Loucy (cell line): ENCODE results near the gene CLEC18B.

Source experiments
- H2AFZ ChIP-seq: fragments of 200-600 bp; sonication (generic); 2 replicates; pipeline ENCODE4 v1.6.0; 2016; ENCODE audit warnings: antibody characterized with exemption, mild to moderate bottlenecking, low read length, moderate library complexity
- H3F3A ChIP-seq: fragments of 200-600 bp; 2 replicates; pipeline ENCODE4 v1.6.0; 2016; ENCODE audit warnings: antibody characterized with exemption, low read depth, mild to moderate bottlenecking
- H3K27me3 ChIP-seq: fragments of 200-600 bp; sonication (generic); 2 replicates; pipeline ENCODE4 v1.6.1; 2014; ENCODE audit warnings: low read length, mild to moderate bottlenecking; ENCODE audit not compliant: insufficient read depth, poor library complexity, severe bottlenecking
- H3K36me3 ChIP-seq: fragments of 200-600 bp; sonication (generic); 2 replicates; pipeline ENCODE4 v1.6.1; 2016; ENCODE audit warnings: low read length; ENCODE audit not compliant: insufficient read depth
- H3K4me1 ChIP-seq: fragments of 200-600 bp; sonication (generic); 2 replicates; pipeline ENCODE4 v1.5.1; 2014; ENCODE audit warnings: low read length, mild to moderate bottlenecking; ENCODE audit not compliant: insufficient read depth, poor library complexity, severe bottlenecking
- H3K4me2 ChIP-seq: fragments of 200-600 bp; sonication (generic); 2 replicates; pipeline ENCODE4 v1.6.0; 2014; ENCODE audit warnings: antibody characterized with exemption, low read length, low read depth, mild to moderate bottlenecking; ENCODE audit not compliant: poor library complexity, severe bottlenecking
- H3K4me3 ChIP-seq: fragments of 200-600 bp; sonication (generic); 2 replicates; pipeline ENCODE4 v1.5.1; 2014; ENCODE audit warnings: low read length, mild to moderate bottlenecking, mixed read lengths; ENCODE audit not compliant: poor library complexity, severe bottlenecking
- H3K79me2 ChIP-seq: fragments of 200-600 bp; sonication (generic); 2 replicates; pipeline ENCODE4 v1.6.1; 2014; ENCODE audit warnings: low read length; ENCODE audit not compliant: insufficient read depth
- H3K9ac ChIP-seq: fragments of 200-600 bp; sonication (generic); 2 replicates; pipeline ENCODE4 v1.6.0; 2014; ENCODE audit warnings: mild to moderate bottlenecking, low read depth, low read length, moderate library complexity; ENCODE audit not compliant: poor library complexity, severe bottlenecking
- H3K9me2 ChIP-seq: fragments of 200-600 bp; sonication (generic); replicated peaks from 2 replicates; pipeline ENCODE4 v1.6.1; 2016; ENCODE audit warnings: low read depth, low read length, mixed read lengths
- H3K9me3 ChIP-seq: fragments of 200-600 bp; sonication (generic); 2 replicates; pipeline ENCODE4 v1.6.1; 2014; ENCODE audit warnings: mild to moderate bottlenecking, antibody characterized with exemption, low read length, low read depth; ENCODE audit not compliant: insufficient read depth
- H4K20me1 ChIP-seq: fragments of 200-600 bp; sonication (generic); 2 replicates; pipeline ENCODE4 v1.6.0; 2014; ENCODE audit warnings: antibody characterized with exemption, low read length, mild to moderate bottlenecking; ENCODE audit not compliant: insufficient read depth, poor library complexity, severe bottlenecking
- EZH2phosphoT487 ChIP-seq: fragments of 200-600 bp; IDR thresholded peaks from 2 replicates; pipeline ENCODE4 v1.6.1; 2018; ENCODE audit warnings: antibody characterized with exemption, mild to moderate bottlenecking, moderate library complexity, borderline replicate concordance
- TF ChIP-seq, protein P1 (sequence below): fragments of 200-600 bp; sonication (generic); conservative IDR thresholded peaks from 2 replicates; pipeline ENCODE4 v1.5.1; 2014; ENCODE audit warnings: mild to moderate bottlenecking, antibody characterized with exemption, low read length

CLEC18B gene

DNA sequence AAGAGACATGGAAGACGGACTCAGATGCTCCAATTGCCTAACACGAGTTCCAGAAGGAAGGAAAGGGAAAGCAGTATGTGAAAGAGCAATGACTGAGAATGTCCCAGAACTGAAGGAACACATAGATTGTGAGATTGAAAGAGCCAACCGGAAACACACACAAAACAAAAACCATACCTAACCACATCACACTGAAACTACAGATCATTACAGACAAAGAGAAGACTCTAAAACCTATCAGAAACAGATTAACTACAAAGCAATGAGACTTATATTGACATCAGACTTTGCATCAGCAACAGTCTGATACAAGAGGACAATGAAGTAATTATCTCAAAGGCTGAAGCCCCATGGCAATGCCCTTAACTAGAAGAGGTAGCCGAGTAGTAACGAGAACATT is 45.6 kb upstream of the CLEC18B start:
- Histone ChIP-seq H3K79me2 (no peaks in the 10 kb centered on the region), H2AFZ (no peak overlapping the region), H3K4me1 (no peaks in the 10 kb centered on the region), H4K20me1 (no peaks in the 10 kb centered on the region), H3K27me3 (no peaks in the 10 kb centered on the region), H3K9ac (no peak overlapping the region), H3K9me3 (no peaks in the 10 kb centered on the region), H3K9me2 (no peaks in the 10 kb centered on the region), H3K4me2 (no peak overlapping the region), H3F3A (no peaks in the 10 kb centered on the region), H3K4me3 (no peak overlapping the region), H3K36me3 (peaks cover 90% of the 10 kb centered on the region)
- no peak for TF ChIP-seq EZH2phosphoT487
- TF ChIP-seq, protein P1, sequence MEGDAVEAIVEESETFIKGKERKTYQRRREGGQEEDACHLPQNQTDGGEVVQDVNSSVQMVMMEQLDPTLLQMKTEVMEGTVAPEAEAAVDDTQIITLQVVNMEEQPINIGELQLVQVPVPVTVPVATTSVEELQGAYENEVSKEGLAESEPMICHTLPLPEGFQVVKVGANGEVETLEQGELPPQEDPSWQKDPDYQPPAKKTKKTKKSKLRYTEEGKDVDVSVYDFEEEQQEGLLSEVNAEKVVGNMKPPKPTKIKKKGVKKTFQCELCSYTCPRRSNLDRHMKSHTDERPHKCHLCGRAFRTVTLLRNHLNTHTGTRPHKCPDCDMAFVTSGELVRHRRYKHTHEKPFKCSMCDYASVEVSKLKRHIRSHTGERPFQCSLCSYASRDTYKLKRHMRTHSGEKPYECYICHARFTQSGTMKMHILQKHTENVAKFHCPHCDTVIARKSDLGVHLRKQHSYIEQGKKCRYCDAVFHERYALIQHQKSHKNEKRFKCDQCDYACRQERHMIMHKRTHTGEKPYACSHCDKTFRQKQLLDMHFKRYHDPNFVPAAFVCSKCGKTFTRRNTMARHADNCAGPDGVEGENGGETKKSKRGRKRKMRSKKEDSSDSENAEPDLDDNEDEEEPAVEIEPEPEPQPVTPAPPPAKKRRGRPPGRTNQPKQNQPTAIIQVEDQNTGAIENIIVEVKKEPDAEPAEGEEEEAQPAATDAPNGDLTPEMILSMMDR = no peak

DNA sequence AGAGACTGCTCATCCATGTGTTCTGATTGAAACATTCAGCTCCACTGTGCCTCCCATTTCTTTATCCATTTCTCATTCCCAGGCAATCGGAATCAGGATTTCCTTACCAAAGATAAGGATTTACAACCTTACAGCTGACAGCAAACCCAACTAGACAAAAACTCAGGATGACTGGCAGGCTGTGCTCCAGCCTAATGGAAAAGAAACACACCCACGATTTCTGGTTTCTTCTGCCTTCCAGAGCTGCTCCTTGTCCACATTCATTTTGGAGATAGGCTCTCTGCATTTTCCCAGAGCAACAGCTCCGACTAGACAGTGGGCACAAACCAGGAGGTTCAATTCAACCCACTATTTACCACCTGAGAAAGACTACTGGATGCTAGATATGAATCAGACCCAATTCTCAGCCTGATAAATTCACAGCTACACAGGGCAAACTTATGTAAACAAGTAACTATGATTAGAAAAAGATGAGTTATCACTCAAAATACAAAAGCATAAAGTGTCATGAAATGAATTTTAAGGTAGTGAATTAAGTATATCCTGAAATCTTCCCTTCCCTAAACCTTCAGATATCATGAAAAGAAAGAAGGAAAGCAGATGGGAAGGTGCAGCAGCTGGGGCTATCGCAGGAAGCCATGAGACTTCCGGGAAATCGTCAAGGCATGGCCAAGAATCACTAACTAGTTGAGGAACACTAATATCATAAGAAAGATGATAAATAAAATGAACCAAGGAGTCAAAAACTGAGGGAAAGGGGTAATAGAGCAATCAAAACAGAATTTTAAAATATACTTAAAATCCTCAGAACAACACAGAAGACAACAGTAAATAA is 44.8 kb upstream of the CLEC18B start:
- Histone ChIP-seq H3K4me1 (no peaks in the 10 kb centered on the region), H3K9ac (no peak overlapping the region), H3K27me3 (no peaks in the 10 kb centered on the region), H4K20me1 (no peaks in the 10 kb centered on the region), H3K9me3 (no peaks in the 10 kb centered on the region), H3F3A (no peaks in the 10 kb centered on the region), H3K36me3 (peaks cover 85% of the 10 kb centered on the region), H3K9me2 (no peaks in the 10 kb centered on the region), H3K4me3 (no peak overlapping the region), H3K4me2 (no peak overlapping the region), H2AFZ (no peak overlapping the region), H3K79me2 (no peaks in the 10 kb centered on the region)
- no peak for TF ChIP-seq EZH2phosphoT487
- TF ChIP-seq, protein P1 = no peak

DNA sequence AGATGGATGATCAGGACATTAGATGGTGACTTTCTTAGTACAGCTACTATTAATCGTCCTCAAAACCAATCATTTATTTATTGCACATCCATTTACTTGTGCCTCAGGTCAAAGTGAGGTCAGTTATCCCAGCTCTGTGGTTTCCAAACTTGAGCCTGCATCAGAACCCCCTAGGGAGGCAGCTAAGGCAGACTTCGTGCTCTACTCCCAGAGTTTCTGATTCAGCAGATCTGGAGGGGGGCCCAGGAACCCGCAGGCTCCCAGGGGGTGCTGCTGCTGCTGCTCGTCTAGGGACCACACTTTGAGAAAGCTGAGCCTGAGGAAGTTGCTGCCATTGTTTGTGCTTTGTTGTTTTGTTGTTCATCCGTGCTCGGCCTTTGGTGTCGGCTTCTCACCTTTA is 44.0 kb upstream of the CLEC18B start:
- no peaks in the 10 kb centered on the region for H3K4me1 ChIP-seq
- H3F3A ChIP-seq = no peaks in the 10 kb centered on the region
- H3K36me3 ChIP-seq = peaks cover 81% of the 10 kb centered on the region
- H3K9me3 ChIP-seq = no peaks in the 10 kb centered on the region
- H3K27me3 ChIP-seq = no peaks in the 10 kb centered on the region
- H3K9ac ChIP-seq = no peak overlapping the region
- no peak overlapping the region for H2AFZ ChIP-seq
- no peaks in the 10 kb centered on the region for H4K20me1 ChIP-seq
- no peaks in the 10 kb centered on the region for H3K79me2 ChIP-seq
- TF ChIP-seq EZH2phosphoT487 = no peak
- TF ChIP-seq, protein P1 = no peak
- H3K9me2 ChIP-seq = no peaks in the 10 kb centered on the region
- H3K4me3 ChIP-seq = no peak overlapping the region
- no peak overlapping the region for H3K4me2 ChIP-seq
